Left renal cortex interstitium (tissue), 4 donors: ENCODE data around the gene STX5. TPM values are rescaled to one million over a fixed set of nuclear protein-coding genes. Genes with fewer than 3 reads are reported as not detected.
"Not testable (repeated sequence)": the region's sequence is repeated elsewhere in the genome, so short reads cannot be mapped to it uniquely, and the experiment has no call there.

Experiments
- DNase-seq, 4 donors: peaks; one replicate each; pipeline ENCODE4 v3.0.0-alpha.2; 2013; ENCODE audit warnings: low read depth in 4 of 4, low spot score in 2 of 4, missing footprints in 1 of 4
- polyA plus RNA-seq, 4 donors: library from polyadenylated mRNA; unstranded; fragments of 120-200 nt; gene quantifications; one replicate each; pipeline ENCODE4 v1.2.1, GENCODE V29; 2013; ENCODE audit not compliant: insufficient read length in 4 of 4

The STX5 gene
- polyA plus RNA-seq, 4 donors: 53.8 to 61.9 (median 56.1) TPM

GRCh38 chr11:62854825-62855570, 23.1 kb upstream of the STX5 start:
- DNase-seq: no peak

- no peak for DNase-seq
Observed at GRCh38 chr11:62854013-62854824, 22.4 kb upstream of the STX5 start.

DNA sequence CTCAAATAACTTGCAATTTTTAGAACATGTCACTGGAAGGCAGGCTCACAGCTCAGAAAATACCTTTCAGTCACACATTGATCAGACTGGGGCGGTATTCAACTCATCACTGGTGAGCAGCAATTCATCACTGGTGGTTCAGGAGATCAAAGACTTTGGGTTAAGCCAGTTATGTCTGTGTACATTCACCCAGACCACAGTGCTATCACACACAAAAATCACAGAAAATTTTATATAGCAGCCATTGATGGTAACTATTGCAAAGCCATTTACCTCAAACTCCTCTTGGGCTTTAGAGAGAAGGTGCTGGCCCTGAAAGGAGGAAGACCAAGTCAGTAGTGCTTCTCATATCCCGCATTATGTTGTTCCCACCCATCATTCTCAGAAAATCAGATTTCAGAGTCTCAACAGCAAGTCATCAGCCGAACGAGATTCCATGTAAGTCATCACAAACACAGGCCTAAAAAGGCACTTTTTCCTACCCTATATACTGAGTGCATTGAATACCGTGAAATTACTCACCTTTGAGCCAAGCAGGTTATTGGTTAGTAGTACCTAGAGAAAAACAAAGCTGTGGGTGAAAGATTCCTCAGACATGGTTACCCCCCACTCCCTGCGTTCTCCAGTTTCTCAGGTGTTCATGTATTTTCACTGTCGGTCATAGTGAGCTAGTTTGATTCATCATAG, 21.6 kb upstream of the STX5 start:
- no peak for DNase-seq

GRCh38 chr11:62852523-62853188, 20.8 kb upstream of the STX5 start:
- no peak for DNase-seq

DNA sequence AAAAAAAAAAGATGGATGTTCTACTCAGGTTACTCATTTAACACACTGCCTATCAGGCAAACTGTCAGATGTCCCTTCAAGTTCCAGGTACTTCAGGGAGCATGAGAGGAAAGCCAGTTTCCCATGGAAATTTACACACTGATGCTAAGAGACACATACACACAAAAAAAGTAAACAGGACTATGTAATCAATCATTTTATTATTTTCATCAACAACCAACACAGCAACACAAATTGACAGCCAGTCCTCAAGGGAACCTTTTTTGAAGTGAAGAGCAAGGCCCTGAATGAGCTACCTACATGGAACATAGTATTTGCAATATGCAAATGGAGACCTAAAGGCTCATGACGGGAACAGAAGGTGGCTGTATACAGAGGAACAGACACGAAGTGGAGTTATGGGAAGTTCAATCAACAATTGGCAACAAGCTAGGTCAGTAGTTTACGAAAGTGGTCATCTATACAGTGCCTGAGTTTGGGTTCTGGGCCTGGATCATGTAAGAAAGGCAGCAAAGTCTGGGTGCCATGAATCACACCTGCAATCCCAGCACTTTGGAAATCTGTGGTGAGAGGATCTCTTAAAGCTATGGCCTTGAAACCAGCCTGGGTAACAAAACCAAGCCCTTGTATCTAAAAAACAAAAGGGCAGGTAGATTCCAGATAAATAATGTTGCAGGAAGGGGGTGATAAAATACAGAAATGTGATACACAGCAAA, 20.1 kb upstream of the STX5 start:
- no peak for DNase-seq

DNA sequence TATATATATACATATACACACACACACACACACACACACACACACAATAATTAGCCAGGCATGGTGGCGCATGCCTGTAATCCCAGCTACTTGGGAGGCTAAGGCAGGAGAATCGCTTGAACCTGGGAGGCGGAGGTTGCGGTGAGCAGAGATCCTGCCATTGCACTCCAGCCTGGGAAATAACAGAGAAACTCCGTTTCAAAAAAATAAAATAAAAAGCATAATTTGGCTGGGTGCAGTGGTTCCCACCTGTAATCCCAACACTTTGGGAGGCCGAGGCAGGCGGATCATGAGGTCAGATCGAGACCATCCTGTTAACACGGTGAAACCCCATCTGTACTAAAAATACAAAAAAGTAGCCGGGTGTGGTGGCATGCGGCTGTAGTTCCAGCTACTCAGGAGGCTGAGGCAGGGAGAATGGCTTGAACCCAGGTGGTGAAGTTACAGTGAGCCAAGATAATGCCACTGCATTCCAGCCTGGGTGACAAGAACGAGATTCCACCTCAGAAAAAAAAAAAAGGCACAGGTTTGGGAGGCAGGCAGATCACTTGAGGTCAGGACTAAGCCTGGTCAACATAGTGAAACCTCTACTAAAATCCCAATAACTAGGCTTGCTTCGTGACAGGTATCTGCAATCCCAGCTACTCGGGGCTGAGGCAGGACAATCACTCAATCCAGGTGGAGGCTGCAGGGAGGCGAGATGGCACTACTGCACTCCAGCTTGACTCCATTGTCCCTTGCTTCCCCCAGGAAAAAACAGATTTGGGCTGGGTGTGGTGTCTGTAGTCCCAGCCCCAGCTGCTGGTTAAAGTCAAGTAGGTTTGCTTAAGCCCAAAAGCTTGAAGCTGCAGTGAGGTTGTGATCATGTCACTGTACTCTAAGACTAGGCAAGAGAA, 19.3 kb upstream of the STX5 start:
- DNase-seq: no peak

- DNase-seq: no peak
Observed at GRCh38 chr11:62847767-62848314, 16.0 kb upstream of the STX5 start.

GRCh38 chr11:62846177-62846576, 14.3 kb upstream of the STX5 start:
- no peak for DNase-seq

DNA sequence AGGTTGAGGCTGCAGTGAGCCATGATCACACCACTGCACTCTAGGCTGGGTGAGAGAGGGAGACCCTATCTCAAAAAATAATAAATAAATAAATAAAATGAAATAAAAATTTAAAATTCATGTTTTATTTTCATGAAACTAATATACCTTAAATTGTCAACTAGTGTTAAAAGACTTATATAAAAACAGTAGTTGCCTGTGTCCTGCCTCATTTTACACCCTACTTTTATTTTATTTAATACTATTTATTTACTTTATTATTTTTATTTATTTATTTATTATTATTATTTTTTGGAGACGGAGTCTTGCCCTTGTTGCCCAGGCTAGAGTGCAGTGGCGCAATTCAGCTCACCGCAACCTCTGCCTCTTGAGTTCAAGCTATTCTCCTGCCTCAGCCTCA, 12.3 kb upstream of the STX5 start:
- no peak for DNase-seq

DNA sequence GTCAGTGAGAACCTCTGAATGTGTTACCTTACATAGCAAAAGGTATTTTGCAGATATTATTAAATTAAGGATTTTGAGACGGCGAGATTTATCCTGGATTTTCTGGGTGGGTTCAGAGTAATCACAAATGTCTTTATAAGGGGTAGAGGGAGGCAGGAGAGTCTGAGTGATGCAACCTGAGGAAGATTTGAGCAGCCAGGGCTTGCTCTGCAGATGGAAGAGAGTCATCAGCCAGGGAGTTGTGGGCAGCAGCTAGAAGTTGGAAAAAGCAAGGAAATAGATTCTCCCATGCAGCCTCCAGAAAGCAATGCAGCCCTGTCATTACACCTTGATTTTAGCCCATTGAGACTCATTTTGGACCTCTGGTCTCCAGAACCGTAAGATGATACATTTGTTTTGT, 11.6 kb upstream of the STX5 start:
- no peak for DNase-seq

- not testable (repeated sequence) for DNase-seq
Observed at GRCh38 chr11:62842891-62843290, 11.0 kb upstream of the STX5 start.

DNA sequence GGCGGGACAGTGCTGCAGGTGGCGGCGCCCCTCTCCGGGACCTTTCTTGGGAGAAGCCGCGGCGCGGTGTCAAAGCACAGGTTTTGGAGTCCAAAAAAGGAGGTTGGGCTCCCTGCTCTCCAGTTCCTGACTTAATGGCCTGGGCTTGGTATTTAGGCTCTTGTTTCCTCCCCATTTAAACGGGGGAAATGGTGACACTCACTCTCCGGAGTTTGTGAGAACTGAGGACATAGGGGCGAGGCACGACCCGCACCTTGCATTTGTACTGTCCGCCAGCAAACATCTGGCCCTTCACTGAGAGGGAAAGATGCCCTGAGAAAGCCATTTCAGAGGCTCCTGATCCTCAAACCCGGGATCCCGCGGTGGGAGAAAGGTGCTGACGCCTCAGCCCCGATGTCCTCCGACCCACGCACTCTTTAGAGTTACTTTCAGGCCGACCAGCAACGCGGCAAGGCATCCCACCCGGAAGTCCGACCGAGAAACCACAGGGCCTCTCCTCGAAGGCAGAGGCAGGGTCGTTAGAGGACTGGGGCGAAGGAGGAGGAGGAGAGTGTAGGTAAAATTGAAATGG, 10.4 kb upstream of the STX5 start:
- no peak for DNase-seq

DNA sequence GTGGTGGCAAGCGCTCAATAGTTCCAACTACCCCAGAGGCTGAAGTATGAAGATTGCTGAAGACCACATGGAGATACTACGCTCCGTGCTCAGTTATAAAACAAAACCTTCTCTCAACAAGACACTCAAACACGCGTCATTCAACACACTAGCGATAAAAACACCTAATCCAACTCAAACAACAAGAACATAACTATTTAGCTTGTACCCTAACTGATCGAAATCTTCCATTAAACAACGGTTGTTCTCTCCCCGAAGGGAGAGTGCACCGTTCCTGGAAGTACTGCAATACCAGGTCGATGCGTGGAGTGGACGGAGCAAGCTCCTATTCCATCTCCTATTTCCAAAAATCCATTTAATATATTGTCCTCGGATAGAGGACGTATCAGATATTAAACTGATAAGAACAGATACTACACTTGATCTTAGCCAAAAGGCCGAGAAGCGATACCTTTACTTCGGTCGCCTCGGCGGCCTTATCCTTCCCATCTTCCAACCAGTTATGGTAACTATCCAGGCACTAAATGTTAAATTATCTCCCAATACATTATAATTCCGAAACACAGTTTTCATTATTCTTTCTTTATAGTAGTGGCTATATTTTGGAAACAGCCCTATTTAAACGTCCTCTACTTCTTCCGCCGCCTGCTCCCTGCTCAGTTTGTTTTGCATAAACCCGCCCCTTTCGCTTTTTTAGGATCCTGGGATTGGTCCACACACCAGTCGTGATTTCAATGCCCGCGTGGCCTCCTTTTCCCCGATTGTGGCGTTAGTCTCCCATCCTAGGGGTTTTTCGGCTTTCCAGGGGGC, 9.7 kb upstream of the STX5 start:
- DNase-seq: peak; percentile 91 to 99 (median 94)

DNA sequence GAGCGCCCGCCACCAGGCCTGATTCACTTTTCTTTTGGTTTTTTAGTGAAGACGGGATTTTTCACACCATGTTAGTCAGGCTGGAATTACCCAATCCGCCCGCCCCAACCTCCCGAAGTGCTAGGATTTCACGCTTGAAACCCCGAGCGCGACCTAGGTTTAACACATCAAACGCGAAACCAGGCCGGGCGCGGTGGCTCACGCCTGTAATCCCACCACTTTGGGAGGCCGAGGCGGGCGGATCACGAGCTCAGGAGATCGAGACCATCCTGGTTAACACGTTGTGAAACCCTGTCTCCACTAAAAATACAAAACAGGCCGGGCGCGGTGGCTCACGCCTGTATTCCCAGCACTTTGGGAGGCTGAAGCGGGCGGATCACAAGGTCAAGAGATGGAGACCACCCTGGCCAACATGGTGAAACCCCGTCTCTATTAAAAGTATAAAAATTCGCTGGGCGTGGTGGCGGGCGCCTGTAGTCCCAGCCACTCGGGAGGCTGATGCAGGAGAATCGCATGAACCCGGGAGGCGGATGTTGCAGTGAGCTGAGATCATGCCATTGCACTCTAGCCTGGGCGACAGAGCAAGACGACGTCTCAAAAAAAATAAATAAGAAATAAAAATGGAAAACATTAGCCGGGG, 9.0 kb upstream of the STX5 start:
- DNase-seq: peak in 1 of 4 donors; percentile 49

DNA sequence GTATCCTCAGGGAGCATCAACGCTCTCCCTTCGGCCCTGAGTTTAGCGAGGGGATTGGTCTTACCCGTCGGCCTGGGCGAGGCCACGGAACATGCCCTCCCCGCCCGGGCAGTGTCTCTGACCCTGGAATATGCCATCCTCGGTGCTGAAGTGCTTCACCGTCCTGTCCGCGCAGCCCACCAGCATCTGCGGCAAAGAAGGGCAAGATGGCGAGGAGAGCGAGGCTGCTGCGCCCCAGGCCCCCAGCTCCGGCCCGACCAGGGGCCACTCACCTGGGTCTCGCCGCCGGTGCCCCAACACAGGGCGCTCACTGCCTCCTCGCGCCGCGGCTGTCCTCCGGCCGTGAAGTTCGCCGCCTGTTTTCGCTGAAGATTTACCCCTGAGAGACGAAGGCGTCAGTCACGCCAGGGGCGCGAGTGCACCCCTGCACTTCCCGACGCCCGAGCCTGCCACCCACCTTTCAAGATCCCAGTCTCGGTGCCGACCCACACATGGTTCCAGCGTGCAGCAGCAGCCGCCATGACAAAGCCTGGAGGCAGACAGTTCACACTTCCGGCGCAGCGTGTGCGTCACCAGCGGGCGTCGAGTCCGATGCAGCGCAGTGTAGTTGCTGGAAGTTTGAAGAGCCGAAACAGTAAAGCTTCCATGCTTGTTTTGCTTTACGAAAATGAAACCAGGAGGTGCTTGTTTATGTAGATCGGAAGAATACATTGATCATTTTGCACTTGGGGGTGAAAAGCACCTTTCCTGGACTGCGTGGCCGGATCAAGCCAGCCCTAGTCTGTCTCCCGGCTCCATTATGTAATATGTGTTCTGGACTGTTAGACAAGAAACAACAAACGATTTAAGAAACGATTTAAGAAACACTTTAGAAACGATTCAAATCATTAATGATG, 7.4 kb upstream of the STX5 start, which contains the start of gene WDR74:
WDR74 (minus strand) TSS at position 541 of the 896 bp plus-strand sequence; CDS start at position 521, 20 bp downstream.
- peak; percentile 82 to 95 (median 88) for DNase-seq

DNA sequence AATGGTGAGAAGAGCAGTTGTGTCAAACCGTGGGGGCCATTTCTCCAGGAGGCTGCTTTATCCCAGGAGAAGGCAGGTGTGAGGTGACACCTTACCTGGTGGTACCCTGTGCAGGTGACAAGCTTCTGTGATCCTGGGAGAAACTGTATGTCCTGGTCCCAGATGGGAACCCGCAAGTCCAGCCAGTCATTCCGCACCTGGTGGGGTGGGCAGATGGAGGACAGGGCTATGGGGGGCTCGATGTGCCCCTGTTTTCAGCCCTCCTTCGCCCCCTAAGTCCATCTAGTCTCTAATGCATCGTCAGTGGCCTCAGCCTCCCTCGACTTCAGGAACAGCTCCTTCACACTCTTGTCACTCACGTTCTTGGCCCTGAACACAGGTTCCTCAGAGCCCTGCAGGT, 3.5 kb upstream of the STX5 start:
- no peak for DNase-seq
